ENCODE data around the gene MERTK.

- TF ChIP-seq EZH2 (IDR thresholded peaks at IDR 0.05; ENCODE audit: insufficient read depth, poor library complexity, severe bottlenecking) = no peak
- TF ChIP-seq EZH2phosphoT487 (IDR thresholded peaks at IDR 0.05; ENCODE audit: insufficient read depth, low read depth) = no peak
Measured at GRCh38 chr2:111919794-111920608, 21.6 kb downstream of the MERTK start.

Data from GM23248 (cell line).